ENCODE results near the gene COL5A1.

COL5A1 gene

GRCh38 chr9:134721344-134721743 is 79.7 kb downstream of the COL5A1 start:
- H3K79me2 ChIP-seq (ENCODE audit: insufficient read depth, low read length) = no peaks in the 10 kb centered on the region
- H3K9ac ChIP-seq (ENCODE audit: low read depth, low read length) = no peak overlapping the region
- no peaks in the 10 kb centered on the region for H3K27me3 ChIP-seq (ENCODE audit: insufficient read depth, low read length, poor library complexity)
- H3K27ac ChIP-seq (ENCODE audit: low read length) = no peak overlapping the region
- DNase-seq (no peak), ATAC-seq (ENCODE audit: insufficient read depth, low read depth) (no peak)
- no peak overlapping the region for H3K4me2 ChIP-seq (ENCODE audit: insufficient read depth, low read length)
- TF ChIP-seq CTCF (IDR thresholded peaks at IDR 0.05; ENCODE audit: borderline replicate concordance, extremely low read depth, low read length, poor library complexity, severe bottlenecking) = no peak
- no peak for TF ChIP-seq EZH2 (IDR thresholded peaks at IDR 0.05; ENCODE audit: borderline replicate concordance, low read depth, low read length, severe bottlenecking)
- H3K4me1 ChIP-seq (ENCODE audit: insufficient read depth, low read length) = no peaks in the 10 kb centered on the region
- H4K20me1 ChIP-seq (ENCODE audit: insufficient read depth, low read length) = no peaks in the 10 kb centered on the region; the same call in 1 of the 2 replicates
- no peak overlapping the region for H2AFZ ChIP-seq (ENCODE audit: low read depth, low read length)
- no peaks in the 10 kb centered on the region for H3K36me3 ChIP-seq (ENCODE audit: insufficient read depth, low read length)
- H3K4me3 ChIP-seq (ENCODE audit: low read depth in 1 of 2, low read length in 2 of 2) = no peak overlapping the region
- H3K9me3 ChIP-seq (ENCODE audit: insufficient read depth, low read length, severe bottlenecking) = no peaks in the 10 kb centered on the region

- TF ChIP-seq EZH2 (IDR thresholded peaks at IDR 0.05; ENCODE audit: borderline replicate concordance, low read depth, low read length, severe bottlenecking) (no peak), CTCF (IDR thresholded peaks at IDR 0.05; ENCODE audit: borderline replicate concordance, extremely low read depth, low read length, poor library complexity, severe bottlenecking) (no peak)
- Histone ChIP-seq H3K4me1 (ENCODE audit: insufficient read depth, low read length) (no peaks in the 10 kb centered on the region), H3K4me3 (ENCODE audit: low read depth in 1 of 2, low read length in 2 of 2) (no peak overlapping the region), H3K36me3 (ENCODE audit: insufficient read depth, low read length) (no peaks in the 10 kb centered on the region), H3K9ac (ENCODE audit: low read depth, low read length) (no peak overlapping the region), H3K27me3 (ENCODE audit: insufficient read depth, low read length, poor library complexity) (no peaks in the 10 kb centered on the region), H2AFZ (ENCODE audit: low read depth, low read length) (no peak overlapping the region), H3K79me2 (ENCODE audit: insufficient read depth, low read length) (no peaks in the 10 kb centered on the region), H3K9me3 (ENCODE audit: insufficient read depth, low read length, severe bottlenecking) (no peaks in the 10 kb centered on the region), H4K20me1 (ENCODE audit: insufficient read depth, low read length) (no peaks in the 10 kb centered on the region; the same call in 1 of the 2 replicates), H3K27ac (ENCODE audit: low read length) (no peak overlapping the region), H3K4me2 (ENCODE audit: insufficient read depth, low read length) (no peak overlapping the region)
- ATAC-seq (ENCODE audit: insufficient read depth, low read depth) (no peak), DNase-seq (no peak)
Measured at GRCh38 chr9:134722120-134722701, 80.6 kb downstream of the COL5A1 start.

- Histone ChIP-seq H4K20me1 (ENCODE audit: insufficient read depth, low read length) (no peaks in the 10 kb centered on the region; the same call in 1 of the 2 replicates), H2AFZ (ENCODE audit: low read depth, low read length) (no peak overlapping the region), H3K4me3 (ENCODE audit: low read depth in 1 of 2, low read length in 2 of 2) (no peak overlapping the region), H3K79me2 (ENCODE audit: insufficient read depth, low read length) (no peaks in the 10 kb centered on the region), H3K36me3 (ENCODE audit: insufficient read depth, low read length) (no peaks in the 10 kb centered on the region), H3K9ac (ENCODE audit: low read depth, low read length) (no peak overlapping the region), H3K4me1 (ENCODE audit: insufficient read depth, low read length) (no peaks in the 10 kb centered on the region), H3K27ac (ENCODE audit: low read length) (no peak overlapping the region), H3K27me3 (ENCODE audit: insufficient read depth, low read length, poor library complexity) (no peaks in the 10 kb centered on the region), H3K4me2 (ENCODE audit: insufficient read depth, low read length) (no peak overlapping the region), H3K9me3 (ENCODE audit: insufficient read depth, low read length, severe bottlenecking) (no peaks in the 10 kb centered on the region)
- no peak for TF ChIP-seq CTCF (IDR thresholded peaks at IDR 0.05; ENCODE audit: borderline replicate concordance, extremely low read depth, low read length, poor library complexity, severe bottlenecking)
- no peak for TF ChIP-seq EZH2 (IDR thresholded peaks at IDR 0.05; ENCODE audit: borderline replicate concordance, low read depth, low read length, severe bottlenecking)
- DNase-seq (no peak), ATAC-seq (ENCODE audit: insufficient read depth, low read depth) (no peak)
Measured at GRCh38 chr9:134723037-134723436, 81.4 kb downstream of the COL5A1 start.

All from DND-41 (cell line).